PC-3 (cell line): ENCODE measurements around the gene BTAF1. TPM values are rescaled to one million over a fixed set of nuclear protein-coding genes. Genes with fewer than 3 reads are reported as not detected.
A peak's percentile ranks its signal among the peaks of the same experiment; 100 is the strongest.

Experiments
- ATAC-seq: fragments of 200-7000 bp; cut with Tn5 transposase; 2 replicates; pipeline ENCODE4 v1.9.1; 2020; ENCODE audit warnings: mild to moderate bottlenecking, moderate library complexity
- BruUV-seq: library from RNA; stranded (reverse); fragments of 400-500 nt; replicated peaks from 2 replicates; lab custom pipeline; 2021; lab: Mats Ljungman, UMichigan
- CTCF ChIA-PET: fragments of 300-600 bp; sonication (Branson Sonifier 250); formaldehyde crosslinking; loops from one replicate; lab custom pipeline; 2022; ENCODE audit warnings: antibody characterized with exemption; lab: Charles Lee
- POLR2A ChIA-PET: fragments of 300-600 bp; sonication (Branson Sonifier 250); formaldehyde crosslinking; loops from one replicate; lab custom pipeline; 2022; ENCODE audit warnings: antibody characterized with exemption; ENCODE audit not compliant: unreplicated experiment; lab: Charles Lee
- DNase-seq: peaks from one replicate; pipeline ENCODE4 v3.0.0-alpha.2; 2015
- H2AFZ ChIP-seq: fragments of 300-600 bp; sonication (generic); 2 replicates; pipeline ENCODE4 v1.6.0; 2016; ENCODE audit warnings: antibody characterized with exemption, low read length
- H3F3A ChIP-seq: fragments of 300-600 bp; sonication (generic); one replicate; pipeline ENCODE4 v1.6.0; 2017; ENCODE audit warnings: antibody characterized with exemption, low read length, control low read depth, mild to moderate bottlenecking; ENCODE audit not compliant: unreplicated experiment
- H3K27ac ChIP-seq: fragments of 300-600 bp; sonication (generic); 2 replicates; pipeline ENCODE4 v1.5.1; 2016; ENCODE audit warnings: mild to moderate bottlenecking, low read length
- H3K27me3 ChIP-seq: fragments of 300-600 bp; sonication (generic); 2 replicates; pipeline ENCODE4 v1.6.1; 2016; ENCODE audit warnings: low read length, mixed read lengths
- H3K36me3 ChIP-seq: fragments of 300-600 bp; sonication (generic); 2 replicates; pipeline ENCODE4 v1.6.1; 2016; ENCODE audit warnings: low read depth, mixed run types, low read length, mixed read lengths
- H3K4me1 ChIP-seq: fragments of 300-600 bp; sonication (generic); 2 replicates; pipeline ENCODE4 v1.5.1; 2016; ENCODE audit warnings: low read length; ENCODE audit not compliant: insufficient read depth
- H3K4me2 ChIP-seq: fragments of 300-600 bp; sonication (generic); 2 replicates; pipeline ENCODE4 v1.6.0; 2016; ENCODE audit warnings: low read length
- H3K4me3 ChIP-seq: fragments of 300-600 bp; sonication (generic); 2 replicates; pipeline ENCODE4 v1.5.1; 2016; ENCODE audit warnings: mild to moderate bottlenecking, low read length, mixed read lengths
- H3K79me2 ChIP-seq: fragments of 300-600 bp; sonication (generic); 2 replicates; pipeline ENCODE4 v1.6.1; 2017; ENCODE audit warnings: low read length, mixed read lengths
- H3K9ac ChIP-seq: fragments of 300-600 bp; sonication (generic); 2 replicates; pipeline ENCODE4 v1.6.0; 2016; ENCODE audit warnings: mild to moderate bottlenecking, low read length
- H3K9me2 ChIP-seq: fragments of 300-600 bp; sonication (generic); replicated peaks from 2 replicates; pipeline ENCODE4 v1.6.1; 2016; ENCODE audit warnings: mixed run types, low read length, mixed read lengths
- H3K9me3 ChIP-seq: fragments of 300-600 bp; sonication (generic); 2 replicates; pipeline ENCODE4 v1.6.1; 2016; ENCODE audit warnings: low read length, mixed read lengths
- H4K20me1 ChIP-seq: fragments of 300-600 bp; sonication (generic); 2 replicates; pipeline ENCODE4 v1.6.1; 2016; ENCODE audit warnings: low read length, mixed read lengths
- EZH2 ChIP-seq: fragments of 300-600 bp; sonication (generic); IDR thresholded peaks from one replicate; pipeline ENCODE4 v1.6.1; 2017; ENCODE audit warnings: antibody characterized with exemption, mild to moderate bottlenecking, low read length; ENCODE audit not compliant: unreplicated experiment
- EZH2phosphoT487 ChIP-seq: fragments of 300-600 bp; sonication (generic); IDR thresholded peaks from 2 replicates; pipeline ENCODE4 v1.6.1; 2018; ENCODE audit warnings: mild to moderate bottlenecking, antibody characterized with exemption, low read length, borderline replicate concordance
- intact Hi-C: fragments of 100-400 bp; cut with micrococcal nuclease; formaldehyde crosslinking; loops from 2 replicates; pipeline ENCODE4 v1.9.0; 2023
- total RNA-seq: library from RNA; depleted of rRNA; stranded (reverse); fragments of >200 nt; gene quantifications from 2 replicates; pipeline ENCODE4 v1.2.3, GENCODE V29; 2014
- TF ChIP-seq, protein P1 (sequence below): fragments of 300-600 bp; sonication (generic); conservative IDR thresholded peaks from 2 replicates; pipeline ENCODE4 v1.5.1; 2017; ENCODE audit warnings: antibody characterized with exemption, low read depth, mild to moderate bottlenecking, low read length

Gene BTAF1
- total RNA-seq, 1 experiment from 2014 or later = 27.6 TPM

DNA sequence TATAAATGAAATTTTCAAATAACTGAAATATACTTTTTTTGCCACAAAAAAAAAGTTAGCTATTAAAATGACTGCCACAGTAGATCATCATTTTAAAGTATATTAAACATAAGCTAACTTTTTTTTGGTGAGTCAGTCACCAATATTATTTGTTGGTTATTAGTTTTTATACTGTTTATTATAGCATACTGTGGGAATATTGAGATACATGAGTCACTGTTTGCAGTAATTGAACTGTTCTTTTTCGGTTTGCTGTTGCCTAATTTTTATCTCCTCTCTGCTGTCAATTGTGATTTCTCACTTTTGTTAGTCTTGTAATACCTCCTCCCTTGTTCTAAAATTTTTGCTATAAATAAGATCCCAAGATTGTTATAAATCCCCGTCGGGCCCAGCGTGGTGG is 45.7 kb downstream of the BTAF1 start:
- POLR2A ChIA-PET = interaction anchor here (0.6 kb wide), 3 partner anchors 14 to 1695 kb away, joined by 3 to 10 read pairs (median 7); no protein-coding TSS in a partner anchor
- Histone ChIP-seq H3K79me2 (no peaks in the 10 kb centered on the region), H3K4me2 (no peak overlapping the region), H3K4me1 (peaks cover 12% of the 10 kb centered on the region), H3K27me3 (no peaks in the 10 kb centered on the region), H3K4me3 (no peak overlapping the region), H3K27ac (no peak overlapping the region), H2AFZ (no peak overlapping the region), H3K36me3 (peaks cover 8% of the 10 kb centered on the region; the same call in 1 of the 2 replicates), H3F3A (no peaks in the 10 kb centered on the region), H3K9ac (no peak overlapping the region), H4K20me1 (no peaks in the 10 kb centered on the region), H3K9me3 (no peaks in the 10 kb centered on the region), H3K9me2 (no peaks in the 10 kb centered on the region)
- TF ChIP-seq, protein P1, sequence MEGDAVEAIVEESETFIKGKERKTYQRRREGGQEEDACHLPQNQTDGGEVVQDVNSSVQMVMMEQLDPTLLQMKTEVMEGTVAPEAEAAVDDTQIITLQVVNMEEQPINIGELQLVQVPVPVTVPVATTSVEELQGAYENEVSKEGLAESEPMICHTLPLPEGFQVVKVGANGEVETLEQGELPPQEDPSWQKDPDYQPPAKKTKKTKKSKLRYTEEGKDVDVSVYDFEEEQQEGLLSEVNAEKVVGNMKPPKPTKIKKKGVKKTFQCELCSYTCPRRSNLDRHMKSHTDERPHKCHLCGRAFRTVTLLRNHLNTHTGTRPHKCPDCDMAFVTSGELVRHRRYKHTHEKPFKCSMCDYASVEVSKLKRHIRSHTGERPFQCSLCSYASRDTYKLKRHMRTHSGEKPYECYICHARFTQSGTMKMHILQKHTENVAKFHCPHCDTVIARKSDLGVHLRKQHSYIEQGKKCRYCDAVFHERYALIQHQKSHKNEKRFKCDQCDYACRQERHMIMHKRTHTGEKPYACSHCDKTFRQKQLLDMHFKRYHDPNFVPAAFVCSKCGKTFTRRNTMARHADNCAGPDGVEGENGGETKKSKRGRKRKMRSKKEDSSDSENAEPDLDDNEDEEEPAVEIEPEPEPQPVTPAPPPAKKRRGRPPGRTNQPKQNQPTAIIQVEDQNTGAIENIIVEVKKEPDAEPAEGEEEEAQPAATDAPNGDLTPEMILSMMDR = no peak
- no peak for TF ChIP-seq EZH2
- TF ChIP-seq EZH2phosphoT487 = no peak
- CTCF ChIA-PET = no interaction called here
- DNase-seq (peak; percentile 20), ATAC-seq (peak; percentile 50)
- intact Hi-C loops = loop anchor here (5.0 kb wide), 1 partner anchor 38 kb away; no protein-coding TSS in a partner anchor
- BruUV-seq = no TSS peak

DNA sequence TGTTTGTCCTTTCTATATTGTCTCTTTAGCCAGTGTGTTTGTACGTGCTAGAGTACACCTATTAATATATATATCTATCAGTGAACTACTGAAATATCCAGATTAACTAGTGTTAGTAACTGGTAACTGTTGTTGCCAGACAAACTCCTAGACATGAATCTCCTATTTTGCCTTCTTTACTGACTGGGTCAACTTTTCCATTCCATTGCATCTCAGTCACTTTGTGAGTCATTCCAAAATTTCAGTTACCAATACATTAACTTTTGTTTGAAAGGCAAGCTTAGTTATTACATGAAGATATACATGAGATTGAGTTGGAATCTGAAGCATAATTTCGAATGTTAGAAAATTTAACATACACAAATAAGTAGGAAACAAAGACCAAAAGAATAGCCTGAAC is 51.4 kb downstream of the BTAF1 start:
- peak; percentile 63 for ATAC-seq
- ChIA-PET CTCF (no interaction called here), POLR2A (no interaction called here)
- peaks cover 37% of the 10 kb centered on the region for H3K4me1 ChIP-seq
- H3K9ac ChIP-seq = no peak overlapping the region
- H3K27me3 ChIP-seq = no peaks in the 10 kb centered on the region
- H3F3A ChIP-seq = no peaks in the 10 kb centered on the region
- no peaks in the 10 kb centered on the region for H3K9me3 ChIP-seq
- H3K9me2 ChIP-seq = no peaks in the 10 kb centered on the region
- H3K36me3 ChIP-seq = 0 out of 2 replicates have a peak, but pooled peaks cover 4% of the 10 kb centered on the region
- no peaks in the 10 kb centered on the region for H4K20me1 ChIP-seq
- TF ChIP-seq, protein P1 = no peak
- TF ChIP-seq EZH2 (no peak), EZH2phosphoT487 (no peak)
- no peak overlapping the region for H3K4me3 ChIP-seq
- DNase-seq = peak; percentile 64
- H3K4me2 ChIP-seq = 0 out of 2 replicates have a peak overlapping the region, but pooled peaks have one; percentile 11
- 0 out of 2 replicates have a peak overlapping the region, but pooled peaks have one; percentile 10 for H3K27ac ChIP-seq
- intact Hi-C loops = no loop called here
- H3K79me2 ChIP-seq = no peaks in the 10 kb centered on the region
- H2AFZ ChIP-seq = no peak overlapping the region
- BruUV-seq = no TSS peak

DNA sequence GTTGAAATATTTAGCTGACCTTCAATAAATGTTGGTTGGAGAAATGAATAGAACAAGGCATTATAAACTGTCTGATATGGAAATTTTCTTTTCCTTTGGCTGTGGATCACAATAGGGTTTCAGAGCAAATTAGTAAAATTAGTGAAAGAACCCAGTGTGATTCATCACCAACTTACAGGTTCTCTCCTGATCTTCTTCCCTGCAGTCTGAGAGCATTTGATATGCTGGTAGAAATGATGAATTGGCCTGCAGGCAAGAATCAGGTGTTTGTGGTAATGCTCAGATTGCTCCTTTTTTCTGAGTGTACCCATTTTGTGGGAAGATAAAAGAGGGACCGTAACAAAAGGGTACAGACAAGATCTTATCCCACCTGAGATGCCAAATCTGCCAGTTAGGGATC is 51.9 kb downstream of the BTAF1 start:
- Histone ChIP-seq H3K9me3 (no peaks in the 10 kb centered on the region), H3K9ac (no peak overlapping the region), H3K4me3 (no peak overlapping the region), H3K36me3 (0 out of 2 replicates have a peak, but pooled peaks cover 3% of the 10 kb centered on the region), H3K79me2 (no peaks in the 10 kb centered on the region), H3K9me2 (no peaks in the 10 kb centered on the region), H3K4me1 (peaks cover 37% of the 10 kb centered on the region), H3K4me2 (0 out of 2 replicates have a peak overlapping the region, but pooled peaks have one; percentile 11), H3K27me3 (no peaks in the 10 kb centered on the region), H2AFZ (no peak overlapping the region), H4K20me1 (no peaks in the 10 kb centered on the region), H3F3A (no peaks in the 10 kb centered on the region), H3K27ac (0 out of 2 replicates have a peak overlapping the region, but pooled peaks have one; percentile 10)
- DNase-seq (no peak), ATAC-seq (no peak)
- no TSS peak for BruUV-seq
- ChIA-PET POLR2A (no interaction called here), CTCF (no interaction called here)
- TF ChIP-seq, protein P1 = no peak
- intact Hi-C loops = no loop called here
